K562 (cell line): ENCODE data around the gene TMEM50B. TPM values are rescaled to one million over a fixed set of nuclear protein-coding genes. Genes with fewer than 3 reads are reported as not detected.

Source experiments
- CSDE1 ChIP-seq, 2 experiments: fragments of 450-650 bp; IDR thresholded peaks; 2 replicates each; pipeline ENCODE4 v1.6.1; 2016; ENCODE audit warnings: mild to moderate bottlenecking in 1 of 2
- HNRNPK ChIP-seq: fragments of 200-400 bp; formaldehyde crosslinking; IDR thresholded peaks from one replicate; pipeline ENCODE4 v1.6.1; 2018; ENCODE audit warnings: mild to moderate bottlenecking, low read depth, low read length; ENCODE audit not compliant: poor library complexity, severe bottlenecking
- HNRNPUL1 ChIP-seq: fragments of 200-400 bp; formaldehyde crosslinking; IDR thresholded peaks from 2 replicates; pipeline ENCODE4 v1.6.1; 2017; ENCODE audit warnings: low read length
- IFI16 ChIP-seq: fragments of 250-450 bp; sonication (Bioruptor Pico); IDR thresholded peaks from 2 replicates; pipeline ENCODE4 v2.1.2; 2022; ENCODE audit warnings: mild to moderate bottlenecking, inconsistent platforms
- ZBTB17 ChIP-seq: fragments of 450-650 bp; formaldehyde crosslinking; IDR thresholded peaks from 2 replicates; pipeline ENCODE4 v1.4.0; 2020; ENCODE audit warnings: mild to moderate bottlenecking
- ZNF121 ChIP-seq: sonication (generic); formaldehyde crosslinking; conservative IDR thresholded peaks from 2 replicates; pipeline ENCODE4 v1.8.0; 2022; ENCODE audit warnings: missing genetic modification reagents
- ZNF398 ChIP-seq: fragments of 250-450 bp; sonication (Bioruptor Pico); IDR thresholded peaks from 2 replicates; pipeline ENCODE4 v1.8.0; 2021; ENCODE audit warnings: moderate library complexity, mild to moderate bottlenecking, inconsistent platforms
- ZNF77 ChIP-seq: fragments of 250-450 bp; sonication (Bioruptor Pico); IDR thresholded peaks from 2 replicates; pipeline ENCODE4 v1.5.0; 2020
- polyA plus RNA-seq, 8 experiments: library from polyadenylated mRNA; depleted of rRNA in 4 of 8; stranded (reverse) in 5 of 8; unstranded in 3 of 8; fragments of >200 nt; fragmentation: Nextera tagmentation in 2 of 8; fragmentation: Illumina TruSeq in 1 of 8; extraction: Ambion mirVana in 2 of 8; extraction: Trizol in 1 of 8; gene quantifications; 2 replicates each; pipeline versions ENCODE4 v1.2.1 to v1.2.3, GENCODE V29; 2011 to 2014; ENCODE audit warnings: inconsistent platforms in 1 of 8, missing spikeins in 1 of 8
- total RNA-seq, 7 experiments: library from RNA; depleted of rRNA in 6 of 7; stranded (reverse); fragments of >200 nt in 6 of 7; fragmentation: Illumina TruSeq in 2 of 7; extraction: Trizol in 2 of 7; gene quantifications; 2 replicates each; pipeline versions ENCODE4 v1.2.1 to v1.2.3, GENCODE V29; 2011 to 2021; ENCODE audit warnings: low replicate concordance in 1 of 7
- TF ChIP-seq, protein P1 (sequence below): sonication (generic); formaldehyde crosslinking; IDR thresholded peaks from 2 replicates; pipeline ENCODE4 v1.4.0; 2020; ENCODE audit warnings: mild to moderate bottlenecking, missing genetic modification reagents
- TF ChIP-seq, protein P2 (sequence below), 2 experiments: fragments of 450-650 bp; formaldehyde crosslinking in 1 of 2; IDR thresholded peaks; 2 replicates each; pipeline versions ENCODE4 v1.4.0 to v1.6.1; 2014 to 2020; ENCODE audit warnings: mild to moderate bottlenecking in 2 of 2, borderline replicate concordance in 1 of 2, low read depth in 1 of 2
- TF ChIP-seq, protein P3 (sequence below): fragments of 450-650 bp; formaldehyde crosslinking; IDR thresholded peaks from 2 replicates; pipeline ENCODE4 v1.4.0; 2020; ENCODE audit warnings: mild to moderate bottlenecking, moderate library complexity

The TMEM50B gene
- total and polyA plus RNA-seq, 9 of the 15 experiments (the other 6 are each of a cell fraction or from before 2014, with no cell fraction given): 20.5 to 64.6 (median 28.9) TPM

GRCh38 chr21:33479679-33480480 is at the start of gene TMEM50B (continued):
- TF ChIP-seq, protein P1, sequence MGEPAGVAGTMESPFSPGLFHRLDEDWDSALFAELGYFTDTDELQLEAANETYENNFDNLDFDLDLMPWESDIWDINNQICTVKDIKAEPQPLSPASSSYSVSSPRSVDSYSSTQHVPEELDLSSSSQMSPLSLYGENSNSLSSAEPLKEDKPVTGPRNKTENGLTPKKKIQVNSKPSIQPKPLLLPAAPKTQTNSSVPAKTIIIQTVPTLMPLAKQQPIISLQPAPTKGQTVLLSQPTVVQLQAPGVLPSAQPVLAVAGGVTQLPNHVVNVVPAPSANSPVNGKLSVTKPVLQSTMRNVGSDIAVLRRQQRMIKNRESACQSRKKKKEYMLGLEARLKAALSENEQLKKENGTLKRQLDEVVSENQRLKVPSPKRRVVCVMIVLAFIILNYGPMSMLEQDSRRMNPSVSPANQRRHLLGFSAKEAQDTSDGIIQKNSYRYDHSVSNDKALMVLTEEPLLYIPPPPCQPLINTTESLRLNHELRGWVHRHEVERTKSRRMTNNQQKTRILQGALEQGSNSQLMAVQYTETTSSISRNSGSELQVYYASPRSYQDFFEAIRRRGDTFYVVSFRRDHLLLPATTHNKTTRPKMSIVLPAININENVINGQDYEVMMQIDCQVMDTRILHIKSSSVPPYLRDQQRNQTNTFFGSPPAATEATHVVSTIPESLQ (CRISPR knock-in tag): peak; percentile 71; the same call in 1 of the 2 replicates
- TF ChIP-seq HNRNPK (no peak), ZNF398 (CRISPR knock-in tag) (no peak), ZBTB17 (CRISPR knock-in tag) (0 out of 2 replicates have a peak, but pooled peaks have one; percentile 28), HNRNPUL1 (no peak), CSDE1 (IDR thresholded peaks at IDR 0.05) (no peak; a peak in 1 of 4 replicates), IFI16 (CRISPR knock-in tag) (no peak), ZNF77 (CRISPR knock-in tag) (no peak), ZNF121 (CRISPR knock-in tag) (no peak)
- TF ChIP-seq, protein P2, sequence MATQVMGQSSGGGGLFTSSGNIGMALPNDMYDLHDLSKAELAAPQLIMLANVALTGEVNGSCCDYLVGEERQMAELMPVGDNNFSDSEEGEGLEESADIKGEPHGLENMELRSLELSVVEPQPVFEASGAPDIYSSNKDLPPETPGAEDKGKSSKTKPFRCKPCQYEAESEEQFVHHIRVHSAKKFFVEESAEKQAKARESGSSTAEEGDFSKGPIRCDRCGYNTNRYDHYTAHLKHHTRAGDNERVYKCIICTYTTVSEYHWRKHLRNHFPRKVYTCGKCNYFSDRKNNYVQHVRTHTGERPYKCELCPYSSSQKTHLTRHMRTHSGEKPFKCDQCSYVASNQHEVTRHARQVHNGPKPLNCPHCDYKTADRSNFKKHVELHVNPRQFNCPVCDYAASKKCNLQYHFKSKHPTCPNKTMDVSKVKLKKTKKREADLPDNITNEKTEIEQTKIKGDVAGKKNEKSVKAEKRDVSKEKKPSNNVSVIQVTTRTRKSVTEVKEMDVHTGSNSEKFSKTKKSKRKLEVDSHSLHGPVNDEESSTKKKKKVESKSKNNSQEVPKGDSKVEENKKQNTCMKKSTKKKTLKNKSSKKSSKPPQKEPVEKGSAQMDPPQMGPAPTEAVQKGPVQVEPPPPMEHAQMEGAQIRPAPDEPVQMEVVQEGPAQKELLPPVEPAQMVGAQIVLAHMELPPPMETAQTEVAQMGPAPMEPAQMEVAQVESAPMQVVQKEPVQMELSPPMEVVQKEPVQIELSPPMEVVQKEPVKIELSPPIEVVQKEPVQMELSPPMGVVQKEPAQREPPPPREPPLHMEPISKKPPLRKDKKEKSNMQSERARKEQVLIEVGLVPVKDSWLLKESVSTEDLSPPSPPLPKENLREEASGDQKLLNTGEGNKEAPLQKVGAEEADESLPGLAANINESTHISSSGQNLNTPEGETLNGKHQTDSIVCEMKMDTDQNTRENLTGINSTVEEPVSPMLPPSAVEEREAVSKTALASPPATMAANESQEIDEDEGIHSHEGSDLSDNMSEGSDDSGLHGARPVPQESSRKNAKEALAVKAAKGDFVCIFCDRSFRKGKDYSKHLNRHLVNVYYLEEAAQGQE (IDR thresholded peaks at IDR 0.05; ENCODE audit: borderline replicate concordance): peak; percentile 56
- TF ChIP-seq, protein P2 (CRISPR knock-in tag; IDR thresholded peaks at IDR 0.05; ENCODE audit: low read depth): peak; percentile 74
- TF ChIP-seq, protein P3, sequence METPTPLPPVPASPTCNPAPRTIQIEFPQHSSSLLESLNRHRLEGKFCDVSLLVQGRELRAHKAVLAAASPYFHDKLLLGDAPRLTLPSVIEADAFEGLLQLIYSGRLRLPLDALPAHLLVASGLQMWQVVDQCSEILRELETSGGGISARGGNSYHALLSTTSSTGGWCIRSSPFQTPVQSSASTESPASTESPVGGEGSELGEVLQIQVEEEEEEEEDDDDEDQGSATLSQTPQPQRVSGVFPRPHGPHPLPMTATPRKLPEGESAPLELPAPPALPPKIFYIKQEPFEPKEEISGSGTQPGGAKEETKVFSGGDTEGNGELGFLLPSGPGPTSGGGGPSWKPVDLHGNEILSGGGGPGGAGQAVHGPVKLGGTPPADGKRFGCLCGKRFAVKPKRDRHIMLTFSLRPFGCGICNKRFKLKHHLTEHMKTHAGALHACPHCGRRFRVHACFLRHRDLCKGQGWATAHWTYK (CRISPR knock-in tag): peak; percentile 46; the same call in 1 of the 2 replicates
- TF ChIP-seq, all 486 proteins: peak for 162
